OCI-LY3 (cell line): ENCODE data around the gene CTTN.

Experiments
- EZH2phosphoT487 ChIP-seq: fragments of 200-600 bp; shearing (Covaris generic); IDR thresholded peaks from 2 replicates; pipeline ENCODE4 v1.6.1; 2018; ENCODE audit warnings: antibody characterized with exemption, mixed run types, low read depth
- TF ChIP-seq, protein P1 (sequence below): fragments of 200-600, 300-600 bp; sonication (generic); IDR thresholded peaks from 2 replicates; pipeline ENCODE4 v1.5.1; 2014; ENCODE audit warnings: antibody characterized with exemption, low read length, low read depth

DNA sequence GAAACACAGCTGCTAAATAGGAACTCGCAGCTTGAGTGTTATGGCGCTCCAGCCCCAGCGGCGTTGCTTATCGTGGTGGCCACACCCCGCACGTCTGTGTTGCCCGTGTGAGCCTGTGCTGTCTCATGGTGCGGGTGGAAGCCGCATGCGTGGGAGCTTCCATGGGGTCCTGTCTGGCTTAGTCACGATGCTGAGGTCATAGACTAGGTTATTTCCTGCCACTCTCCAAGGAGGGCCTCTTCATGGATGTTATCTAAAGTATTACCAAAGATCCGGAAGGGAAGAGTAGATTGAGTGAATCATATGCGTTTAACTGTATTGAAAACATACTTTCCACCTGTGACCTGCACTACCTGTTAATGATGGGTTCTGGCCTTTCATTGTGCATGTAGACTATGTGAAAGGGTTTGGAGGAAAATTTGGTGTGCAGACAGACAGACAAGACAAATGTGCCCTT is 21.7 kb downstream of the CTTN start:
- TF ChIP-seq, protein P1, sequence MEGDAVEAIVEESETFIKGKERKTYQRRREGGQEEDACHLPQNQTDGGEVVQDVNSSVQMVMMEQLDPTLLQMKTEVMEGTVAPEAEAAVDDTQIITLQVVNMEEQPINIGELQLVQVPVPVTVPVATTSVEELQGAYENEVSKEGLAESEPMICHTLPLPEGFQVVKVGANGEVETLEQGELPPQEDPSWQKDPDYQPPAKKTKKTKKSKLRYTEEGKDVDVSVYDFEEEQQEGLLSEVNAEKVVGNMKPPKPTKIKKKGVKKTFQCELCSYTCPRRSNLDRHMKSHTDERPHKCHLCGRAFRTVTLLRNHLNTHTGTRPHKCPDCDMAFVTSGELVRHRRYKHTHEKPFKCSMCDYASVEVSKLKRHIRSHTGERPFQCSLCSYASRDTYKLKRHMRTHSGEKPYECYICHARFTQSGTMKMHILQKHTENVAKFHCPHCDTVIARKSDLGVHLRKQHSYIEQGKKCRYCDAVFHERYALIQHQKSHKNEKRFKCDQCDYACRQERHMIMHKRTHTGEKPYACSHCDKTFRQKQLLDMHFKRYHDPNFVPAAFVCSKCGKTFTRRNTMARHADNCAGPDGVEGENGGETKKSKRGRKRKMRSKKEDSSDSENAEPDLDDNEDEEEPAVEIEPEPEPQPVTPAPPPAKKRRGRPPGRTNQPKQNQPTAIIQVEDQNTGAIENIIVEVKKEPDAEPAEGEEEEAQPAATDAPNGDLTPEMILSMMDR, result no peak
- TF ChIP-seq EZH2phosphoT487, result no peak
